Peyer's patch (tissue), 4 donors: Measurements from ENCODE around the gene MYLK. TPM values are rescaled to one million over a fixed set of nuclear protein-coding genes. Genes with fewer than 3 reads are reported as not detected.

Experiments used
- DNase-seq, 3 donors: peaks; one replicate each; pipeline ENCODE4 v3.0.0-alpha.2; 2017 to 2019
- H3K27ac ChIP-seq, 4 donors: fragments of 200-600 bp; sonication (generic); one replicate each; pipeline ENCODE4 v1.5.1; 2016 to 2019
- H3K27me3 ChIP-seq, 2 donors: fragments of 200-600 bp; sonication (generic); one replicate each; pipeline ENCODE4 v1.5.1; 2019
- H3K36me3 ChIP-seq, 3 donors: fragments of 200-600 bp; sonication (generic); one replicate each; pipeline ENCODE4 v1.5.1; 2016 to 2019
- H3K4me1 ChIP-seq, 4 donors: fragments of 200-600 bp; sonication (generic); one replicate each; pipeline ENCODE4 v1.5.1; 2016 to 2019
- H3K4me3 ChIP-seq, 4 donors: fragments of 200-600 bp; sonication (generic); 1 replicate in 3 of 4; 2 replicates in 1 of 4; pipeline ENCODE4 v1.5.1; 2016 to 2019; ENCODE audit warnings: mild to moderate bottlenecking in 1 of 4
- H3K9me3 ChIP-seq, 4 donors: fragments of 200-600 bp; sonication (generic); one replicate each; pipeline ENCODE4 v1.5.1; 2016 to 2019; ENCODE audit warnings: mild to moderate bottlenecking in 1 of 4
- CTCF ChIP-seq, 6 experiments: fragments of 450-650 bp in 4 of 6; fragments of 200-600 bp in 2 of 6; sonication (generic) in 1 of 6; IDR thresholded peaks; one replicate each; pipeline ENCODE4 v1.5.1; 2017 to 2019; ENCODE audit warnings: antibody characterized with exemption in 6 of 6, mild to moderate bottlenecking in 3 of 6, moderate library complexity in 1 of 6
- POLR2A ChIP-seq, 2 donors: fragments of 450-650 bp; IDR thresholded peaks; one replicate each; pipeline ENCODE4 v1.5.1; 2017; ENCODE audit warnings: antibody characterized with exemption in 2 of 2, mild to moderate bottlenecking in 2 of 2, moderate library complexity in 2 of 2
- total RNA-seq, 4 donors: library from RNA; depleted of rRNA; stranded (reverse); fragments of >200 nt; gene quantifications; one replicate each; pipeline ENCODE4 v1.1.0, GENCODE V29; 2016

The MYLK gene
- total RNA-seq, 4 donors from 2014 or later: 81.3 to 117 (median 94.1) TPM

DNA sequence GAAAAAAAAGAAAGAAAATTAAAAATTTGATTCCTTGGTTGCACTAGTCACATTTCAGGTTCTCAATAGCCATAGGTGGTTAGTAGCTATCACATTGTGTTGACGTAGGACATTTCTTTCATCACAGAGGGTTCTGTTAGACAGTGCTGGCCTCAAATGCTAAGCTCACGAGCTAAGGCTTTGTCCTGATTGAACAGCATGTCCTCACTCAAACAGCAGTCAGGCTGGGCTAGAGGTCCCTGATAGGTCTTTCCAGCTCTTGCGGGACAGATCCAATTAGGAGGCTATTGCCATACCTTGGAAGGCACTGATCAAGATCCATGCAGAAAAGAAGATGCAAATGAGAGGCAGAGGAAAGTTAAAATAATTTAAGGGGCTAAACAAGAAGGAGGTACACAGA lies 213.4 kb downstream of the MYLK start:
- TF ChIP-seq CTCF (IDR thresholded peaks at IDR 0.05): no peak
- TF ChIP-seq POLR2A (IDR thresholded peaks at IDR 0.05): no peak
- no peak for DNase-seq
- H3K9me3 ChIP-seq: no peaks in the 10 kb centered on the region
- peak overlapping the region in 1 of 4 donors; percentile 40 for H3K27ac ChIP-seq
- no peak overlapping the region for H3K4me3 ChIP-seq
- peaks cover 0 to 15% (median 0%) of the 10 kb centered on the region in 3 donors for H3K36me3 ChIP-seq
- no peaks in the 10 kb centered on the region for H3K4me1 ChIP-seq
- no peaks in the 10 kb centered on the region for H3K27me3 ChIP-seq

DNA sequence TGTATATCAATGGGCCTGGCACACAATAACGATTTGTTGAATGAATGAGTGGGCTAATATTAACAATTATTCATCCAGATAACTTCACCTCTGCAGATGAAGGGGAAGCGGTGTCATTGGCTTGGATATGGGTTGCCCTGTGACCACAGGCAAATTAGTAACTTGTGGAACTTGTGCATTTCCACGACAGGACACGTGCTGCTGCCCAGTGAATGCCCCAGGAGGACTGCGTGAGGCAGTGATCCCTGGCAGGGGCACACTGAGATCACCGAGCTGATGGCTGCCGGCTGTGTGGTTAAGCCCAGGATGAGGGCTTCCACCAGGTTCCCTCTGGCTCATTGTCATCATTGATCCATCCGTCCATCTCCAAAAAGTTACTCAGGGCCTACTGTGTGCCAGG lies 215.2 kb downstream of the MYLK start:
- Histone ChIP-seq H3K36me3 (peaks cover 0 to 25% (median 0%) of the 10 kb centered on the region in 3 donors), H3K9me3 (no peaks in the 10 kb centered on the region), H3K4me3 (no peak overlapping the region), H3K27me3 (no peaks in the 10 kb centered on the region), H3K4me1 (no peaks in the 10 kb centered on the region), H3K27ac (peak overlapping the region in 1 of 4 donors; percentile 22)
- no peak for DNase-seq
- TF ChIP-seq POLR2A (IDR thresholded peaks at IDR 0.05): no peak
- no peak for TF ChIP-seq CTCF (IDR thresholded peaks at IDR 0.05)

- no peak for TF ChIP-seq CTCF (IDR thresholded peaks at IDR 0.05)
- TF ChIP-seq POLR2A (IDR thresholded peaks at IDR 0.05): no peak
- H3K27ac ChIP-seq: peak overlapping the region in 1 of 4 donors; percentile 22
- H3K9me3 ChIP-seq: no peaks in the 10 kb centered on the region
- H3K4me1 ChIP-seq: no peaks in the 10 kb centered on the region
- peaks cover 0 to 32% (median 0%) of the 10 kb centered on the region in 3 donors for H3K36me3 ChIP-seq
- H3K27me3 ChIP-seq: no peaks in the 10 kb centered on the region
- H3K4me3 ChIP-seq: no peak overlapping the region
- DNase-seq: no peak
Observed at GRCh38 chr3:123667784-123668183, 216.3 kb downstream of the MYLK start.

- Histone ChIP-seq H3K4me3 (no peak overlapping the region), H3K36me3 (peaks cover 0 to 32% (median 0%) of the 10 kb centered on the region in 3 donors), H3K9me3 (no peaks in the 10 kb centered on the region), H3K27me3 (no peaks in the 10 kb centered on the region), H3K27ac (peak overlapping the region in 1 of 4 donors; percentile 83), H3K4me1 (peaks cover 0 to 24% (median 0%) of the 10 kb centered on the region in 4 donors)
- no peak for TF ChIP-seq POLR2A (IDR thresholded peaks at IDR 0.05)
- TF ChIP-seq CTCF (IDR thresholded peaks at IDR 0.05): no peak
- no peak for DNase-seq
Observed at GRCh38 chr3:123664753-123665152, 219.4 kb downstream of the MYLK start.

DNA sequence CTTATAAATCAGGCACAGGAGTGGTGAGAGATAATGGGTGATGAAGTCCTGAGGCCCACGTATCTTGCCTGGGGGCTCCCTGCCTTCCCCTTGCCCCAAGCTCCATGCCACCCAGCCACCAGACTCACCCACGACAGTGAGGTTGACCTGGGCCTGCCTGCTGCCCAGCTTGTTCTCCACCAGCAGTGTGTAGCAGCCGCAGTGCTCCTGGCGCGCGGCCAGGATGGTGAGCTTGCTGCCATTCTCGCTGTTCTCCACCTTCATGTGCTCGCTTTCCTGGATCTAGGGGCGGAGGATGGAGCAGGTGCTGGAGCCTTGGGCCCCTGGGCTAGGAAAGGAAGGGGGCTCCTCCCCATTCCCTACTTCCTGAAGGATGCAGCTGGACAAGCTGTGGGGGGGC lies 220.2 kb downstream of the MYLK start:
- Histone ChIP-seq H3K4me1 (peaks cover 0 to 32% (median 0%) of the 10 kb centered on the region in 4 donors), H3K27ac (peak overlapping the region in 1 of 4 donors; percentile 83), H3K9me3 (no peaks in the 10 kb centered on the region), H3K36me3 (peaks cover 0 to 32% (median 0%) of the 10 kb centered on the region in 3 donors), H3K27me3 (no peaks in the 10 kb centered on the region), H3K4me3 (no peak overlapping the region)
- TF ChIP-seq CTCF (IDR thresholded peaks at IDR 0.05) (no peak), POLR2A (IDR thresholded peaks at IDR 0.05) (no peak)
- DNase-seq: no peak

GRCh38 chr3:123661973-123662372 lies 222.2 kb downstream of the MYLK start:
- Histone ChIP-seq H3K27me3 (no peaks in the 10 kb centered on the region), H3K4me3 (no peak overlapping the region), H3K27ac (peak overlapping the region in 3 of 4 donors; percentile 49 to 83 (median 64)), H3K36me3 (peaks cover 0 to 29% (median 0%) of the 10 kb centered on the region in 3 donors), H3K9me3 (no peaks in the 10 kb centered on the region), H3K4me1 (peaks cover 0 to 52% (median 3%) of the 10 kb centered on the region in 4 donors)
- TF ChIP-seq CTCF (IDR thresholded peaks at IDR 0.05): no peak
- no peak for DNase-seq
